Measurements from ENCODE around the gene ZNF445.

- TF ChIP-seq CTCF (IDR thresholded peaks at IDR 0.05; ENCODE audit: control extremely low read depth in 1 of 3, insufficient read depth in 1 of 3, low read depth in 1 of 3, low read length in 3 of 3) (no peak), HDAC2 (IDR thresholded peaks at IDR 0.05; ENCODE audit: borderline replicate concordance in 1 of 2, low read depth in 2 of 2, low read length in 2 of 2) (no peak), CEBPB (IDR thresholded peaks at IDR 0.05; ENCODE audit: low read depth, low read length) (no peak), CHD1 (IDR thresholded peaks at IDR 0.05; ENCODE audit: low read depth, low read length) (no peak), POLR2A (IDR thresholded peaks at IDR 0.05; ENCODE audit: control extremely low read depth in 1 of 2, low read depth in 2 of 2, low read length in 2 of 2) (no peak), PHF8 (conservative IDR thresholded peaks at IDR 0.05; ENCODE audit: low read depth, low read length) (no peak), RNF2 (IDR thresholded peaks at IDR 0.05; ENCODE audit: borderline replicate concordance, low read depth, low read length, missing control alignments, poor library complexity, severe bottlenecking) (no peak), NRF1 (IDR thresholded peaks at IDR 0.05; ENCODE audit: low read depth, low read length) (no peak), ATF2 (IDR thresholded peaks at IDR 0.05; ENCODE audit: low read length) (no peak), MAX (IDR thresholded peaks at IDR 0.05) (no peak), TCF12 (IDR thresholded peaks at IDR 0.05; ENCODE audit: low read depth, low read length) (no peak)
Observed at GRCh38 chr3:44434834-44435510, 42.5 kb downstream of the ZNF445 start.
